Hematopoietic multipotent progenitor cell treated with erythropoietin and hydrocortisone succinate and interleukin-3 and kit ligand, for 15 days (in vitro differentiated cells): ENCODE results near the gene PRKCE.

Source experiments
- DNase-seq: peaks from one replicate; pipeline ENCODE4 v3.0.0-alpha.2; 2015; ENCODE audit warnings: low spot score

Gene PRKCE

GRCh38 chr2:45809205-45809604 lies 157.7 kb downstream of the PRKCE start:
- DNase-seq: no peak

- no peak for DNase-seq
Observed at GRCh38 chr2:45812011-45812500, 160.6 kb downstream of the PRKCE start.

GRCh38 chr2:45813003-45813941 lies 161.8 kb downstream of the PRKCE start:
- DNase-seq: no peak

- no peak for DNase-seq
Observed at GRCh38 chr2:45814488-45814887, 163.0 kb downstream of the PRKCE start.

- no peak for DNase-seq
Observed at GRCh38 chr2:45814951-45815621, 163.6 kb downstream of the PRKCE start.

- DNase-seq: no peak
Observed at GRCh38 chr2:45816272-45816671, 164.8 kb downstream of the PRKCE start.

- DNase-seq: no peak
Observed at GRCh38 chr2:45818591-45818990, 167.1 kb downstream of the PRKCE start.

- DNase-seq: no peak
Observed at GRCh38 chr2:45820048-45820447, 168.6 kb downstream of the PRKCE start.

- no peak for DNase-seq
Observed at GRCh38 chr2:45821558-45822271, 170.2 kb downstream of the PRKCE start.

GRCh38 chr2:45822272-45822630 lies 170.8 kb downstream of the PRKCE start:
- DNase-seq: no peak

GRCh38 chr2:45823723-45824206 lies 172.3 kb downstream of the PRKCE start:
- DNase-seq: no peak

- DNase-seq: no peak
Observed at GRCh38 chr2:45825001-45825651, 173.7 kb downstream of the PRKCE start.

GRCh38 chr2:45826460-45826859 lies 175.0 kb downstream of the PRKCE start:
- DNase-seq: no peak

GRCh38 chr2:45826884-45827635 lies 175.6 kb downstream of the PRKCE start:
- no peak for DNase-seq

GRCh38 chr2:45830322-45830721 lies 178.8 kb downstream of the PRKCE start:
- DNase-seq: no peak

- DNase-seq: no peak
Observed at GRCh38 chr2:45833301-45833967, 182.0 kb downstream of the PRKCE start.

GRCh38 chr2:45833968-45834344 lies 182.5 kb downstream of the PRKCE start:
- DNase-seq: no peak

- DNase-seq: no peak
Observed at GRCh38 chr2:45834372-45834771, 182.9 kb downstream of the PRKCE start.

- DNase-seq: no peak
Observed at GRCh38 chr2:45834858-45835257, 183.4 kb downstream of the PRKCE start.

- no peak for DNase-seq
Observed at GRCh38 chr2:45836316-45836715, 184.8 kb downstream of the PRKCE start.

GRCh38 chr2:45836740-45837139 lies 185.3 kb downstream of the PRKCE start:
- no peak for DNase-seq
